Gastroesophageal sphincter (tissue), 4 donors: ENCODE data around the gene DISC1. TPM values are rescaled to one million over a fixed set of nuclear protein-coding genes. Genes with fewer than 3 reads are reported as not detected.
A peak's percentile ranks its signal among the peaks of the same experiment; 100 is the strongest.

Source experiments
- ATAC-seq: fragments of 150-250 bp; one replicate; pipeline ENCODE4 v1.9.1; 2016; ENCODE audit warnings: mild to moderate bottlenecking, moderate library complexity
- H3K27ac ChIP-seq, 4 donors: fragments of 200-600 bp; sonication (generic) in 3 of 4; 1 replicate in 3 of 4; 2 replicates in 1 of 4; pipeline ENCODE4 v1.5.1; 2016 to 2019
- H3K27me3 ChIP-seq: fragments of 200-600 bp; sonication (generic); one replicate; pipeline ENCODE4 v1.5.1; 2019
- H3K36me3 ChIP-seq, 2 donors: fragments of 200-600 bp; sonication (generic); one replicate each; pipeline ENCODE4 v1.5.1; 2019; ENCODE audit warnings: control low read depth in 1 of 2
- H3K4me1 ChIP-seq, 3 donors: fragments of 200-600 bp; sonication (generic); 1 replicate in 2 of 3; 2 replicates in 1 of 3; pipeline ENCODE4 v1.5.1; 2016 to 2019; ENCODE audit warnings: control low read depth in 2 of 3
- H3K4me3 ChIP-seq, 2 donors: fragments of 200-600 bp; sonication (generic); one replicate each; pipeline ENCODE4 v1.5.1; 2019; ENCODE audit warnings: mild to moderate bottlenecking in 1 of 2, moderate library complexity in 1 of 2
- H3K9me3 ChIP-seq, 3 donors: fragments of 200-600 bp; sonication (generic); one replicate each; pipeline ENCODE4 v1.5.1; 2017 to 2019; ENCODE audit warnings: control low read depth in 2 of 3
- EP300 ChIP-seq: sonication (generic); formaldehyde crosslinking; IDR thresholded peaks from one replicate; pipeline ENCODE4 v1.6.1; 2017; ENCODE audit warnings: antibody characterized with exemption, mild to moderate bottlenecking
- POLR2A ChIP-seq, 2 donors: fragments of 450-650 bp; IDR thresholded peaks; one replicate each; pipeline ENCODE4 v1.6.1; 2017; ENCODE audit warnings: antibody characterized with exemption in 2 of 2, mild to moderate bottlenecking in 2 of 2, moderate library complexity in 1 of 2
- POLR2AphosphoS5 ChIP-seq: sonication (generic); formaldehyde crosslinking; IDR thresholded peaks from one replicate; pipeline ENCODE4 v1.6.1; 2017; ENCODE audit warnings: antibody characterized with exemption
- WGBS, 2 donors: methylation state at CpG; one replicate each; pipeline ENCODE4 v1.1.5; 2018; ENCODE audit warnings: low coverage in 1 of 2; 5-methylcytosine and 5-hydroxymethylcytosine counted together
- total RNA-seq, 4 donors: library from RNA; depleted of rRNA; stranded (reverse); fragments of >200 nt; gene quantifications; one replicate each; pipeline ENCODE4 v1.1.0, GENCODE V29; 2016
- TF ChIP-seq, protein P1 (sequence below), 4 experiments: fragments of 200-600 bp in 2 of 4; fragments of 450-650 bp in 2 of 4; sonication (generic) in 1 of 4; IDR thresholded peaks; one replicate each; pipeline ENCODE4 v1.5.1; 2017 to 2019; ENCODE audit warnings: antibody characterized with exemption in 4 of 4, mild to moderate bottlenecking in 2 of 4, moderate library complexity in 2 of 4

DISC1 gene
- total RNA-seq, 4 donors from 2014 or later: 4.4 to 9.8 (median 6.8) TPM

DNA sequence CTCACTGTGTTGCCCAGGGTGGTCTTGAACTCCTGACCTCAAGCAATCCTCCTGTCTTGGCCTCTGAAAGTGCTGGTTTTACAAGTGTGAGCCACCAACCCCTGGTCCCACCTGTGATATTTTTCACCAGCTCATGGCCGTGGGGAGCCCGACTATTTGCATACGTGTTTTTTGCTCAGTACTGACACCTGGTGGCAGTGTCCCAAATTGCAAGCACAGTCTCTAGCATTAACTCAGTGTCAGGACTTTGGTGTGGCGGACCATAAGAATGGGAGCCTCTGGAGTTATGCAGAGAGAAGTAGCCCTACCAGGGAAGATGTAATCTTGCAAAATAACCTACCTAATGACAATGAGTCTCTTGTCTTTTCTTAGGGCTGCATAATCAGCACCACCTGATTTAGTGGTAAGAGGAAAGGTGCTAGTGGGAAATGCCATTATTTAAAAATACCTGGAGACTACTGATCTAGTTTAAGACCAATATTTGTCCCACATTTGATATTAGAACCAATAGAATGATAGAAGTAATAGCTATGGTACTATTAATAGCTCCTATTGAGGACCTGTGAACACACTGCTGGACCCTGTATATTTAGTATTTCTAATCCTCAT lies 305.4 kb downstream of the DISC1 start:
- ATAC-seq: no peak
- peaks cover 0 to 35% (median 4%) of the 10 kb centered on the region in 3 donors for H3K4me1 ChIP-seq
- no peak overlapping the region for H3K27ac ChIP-seq
- H3K9me3 ChIP-seq: peaks cover 0 to 5% (median 0%) of the 10 kb centered on the region in 3 donors
- no peak overlapping the region for H3K4me3 ChIP-seq
- no peaks in the 10 kb centered on the region for H3K36me3 ChIP-seq
- no peaks in the 10 kb centered on the region for H3K27me3 ChIP-seq
- 74 to 79% methylated on average over 3 to 4 of the region's 4 CpGs for WGBS, 2 donors
- TF ChIP-seq, protein P1, sequence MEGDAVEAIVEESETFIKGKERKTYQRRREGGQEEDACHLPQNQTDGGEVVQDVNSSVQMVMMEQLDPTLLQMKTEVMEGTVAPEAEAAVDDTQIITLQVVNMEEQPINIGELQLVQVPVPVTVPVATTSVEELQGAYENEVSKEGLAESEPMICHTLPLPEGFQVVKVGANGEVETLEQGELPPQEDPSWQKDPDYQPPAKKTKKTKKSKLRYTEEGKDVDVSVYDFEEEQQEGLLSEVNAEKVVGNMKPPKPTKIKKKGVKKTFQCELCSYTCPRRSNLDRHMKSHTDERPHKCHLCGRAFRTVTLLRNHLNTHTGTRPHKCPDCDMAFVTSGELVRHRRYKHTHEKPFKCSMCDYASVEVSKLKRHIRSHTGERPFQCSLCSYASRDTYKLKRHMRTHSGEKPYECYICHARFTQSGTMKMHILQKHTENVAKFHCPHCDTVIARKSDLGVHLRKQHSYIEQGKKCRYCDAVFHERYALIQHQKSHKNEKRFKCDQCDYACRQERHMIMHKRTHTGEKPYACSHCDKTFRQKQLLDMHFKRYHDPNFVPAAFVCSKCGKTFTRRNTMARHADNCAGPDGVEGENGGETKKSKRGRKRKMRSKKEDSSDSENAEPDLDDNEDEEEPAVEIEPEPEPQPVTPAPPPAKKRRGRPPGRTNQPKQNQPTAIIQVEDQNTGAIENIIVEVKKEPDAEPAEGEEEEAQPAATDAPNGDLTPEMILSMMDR (IDR thresholded peaks at IDR 0.05): peak in 3 of 4 experiments; percentile 8 to 26 (median 14)
- no peak for TF ChIP-seq EP300

DNA sequence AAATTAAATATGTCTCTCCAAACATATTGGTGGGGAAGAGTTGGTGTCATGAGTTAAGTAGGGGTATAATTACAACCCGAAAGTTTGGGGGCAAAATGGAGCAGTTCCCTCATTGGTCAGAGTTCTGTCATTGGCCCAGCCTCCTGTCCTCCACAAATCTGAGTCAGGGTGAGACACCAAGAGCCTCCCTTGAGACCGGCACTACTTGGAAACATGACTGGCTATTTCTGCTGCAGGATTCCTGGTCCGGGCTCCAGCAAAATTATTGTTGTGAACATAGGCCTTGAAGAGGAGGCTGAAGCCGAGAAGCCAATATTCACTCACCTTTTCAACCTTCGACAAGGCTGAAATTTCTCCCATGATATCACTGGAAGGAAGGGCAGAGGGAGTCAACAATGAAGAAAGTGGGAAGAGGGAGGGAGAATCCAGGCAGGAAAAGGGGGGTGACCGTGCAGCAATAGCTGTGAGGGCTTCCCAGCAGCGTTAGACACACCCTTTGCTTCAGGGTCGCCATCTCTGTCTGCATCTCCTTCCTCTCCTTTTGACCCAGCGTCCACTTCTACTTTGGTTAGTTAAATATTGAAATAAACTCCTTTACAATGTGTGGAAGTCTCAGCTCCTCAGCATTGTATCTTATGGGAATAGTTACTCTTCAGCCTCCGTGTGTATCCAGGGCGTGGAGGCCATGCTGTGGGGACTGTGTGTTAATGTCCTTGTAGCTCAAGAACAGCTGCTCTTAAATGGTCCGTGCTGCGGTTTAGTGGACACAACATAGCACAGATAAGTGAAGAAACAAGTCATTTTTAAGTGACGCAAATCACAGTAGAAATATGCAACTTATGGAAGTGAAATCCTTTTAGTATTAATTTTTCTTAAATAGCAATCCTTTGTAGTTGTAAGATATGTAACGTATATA lies 307.4 kb downstream of the DISC1 start:
- TF ChIP-seq POLR2AphosphoS5 (no peak), POLR2A (IDR thresholded peaks at IDR 0.05) (no peak), EP300 (no peak)
- TF ChIP-seq, protein P1 (IDR thresholded peaks at IDR 0.05): no peak
- Histone ChIP-seq H3K27ac (no peak overlapping the region), H3K36me3 (no peaks in the 10 kb centered on the region), H3K9me3 (peaks cover 0 to 5% (median 0%) of the 10 kb centered on the region in 3 donors), H3K27me3 (no peaks in the 10 kb centered on the region), H3K4me1 (peaks cover 0 to 44% (median 4%) of the 10 kb centered on the region in 3 donors), H3K4me3 (no peak overlapping the region)
- WGBS, 2 donors: 81 to 85% methylated on average over 9 to 13 of the region's 15 CpGs
- no peak for ATAC-seq

DNA sequence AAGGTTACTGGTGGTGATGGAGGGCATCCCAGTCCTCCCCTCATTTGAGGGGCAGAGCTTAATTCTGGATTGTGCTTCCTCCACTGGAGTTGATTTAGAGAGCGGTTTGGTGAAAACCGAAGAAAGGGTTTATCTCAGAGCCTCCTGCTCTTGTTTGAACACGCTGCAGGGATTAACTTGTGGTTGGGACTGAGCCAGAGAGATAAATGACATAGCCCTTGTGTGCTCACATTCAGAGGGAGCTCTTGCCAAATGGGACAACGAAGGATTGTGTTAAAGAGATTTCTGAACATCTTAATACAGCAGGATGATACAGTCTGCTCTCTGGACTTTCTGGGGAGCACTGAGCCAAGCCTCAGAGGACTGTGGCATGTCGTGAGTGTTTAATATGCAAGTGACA lies 308.2 kb downstream of the DISC1 start:
- Histone ChIP-seq H3K4me1 (peaks cover 0 to 38% (median 0%) of the 10 kb centered on the region in 3 donors), H3K9me3 (peaks cover 0 to 5% (median 0%) of the 10 kb centered on the region in 3 donors), H3K4me3 (no peak overlapping the region), H3K36me3 (no peaks in the 10 kb centered on the region), H3K27me3 (no peaks in the 10 kb centered on the region), H3K27ac (no peak overlapping the region)
- ATAC-seq: no peak
- TF ChIP-seq POLR2AphosphoS5 (no peak), POLR2A (IDR thresholded peaks at IDR 0.05) (no peak), EP300 (no peak)
- TF ChIP-seq, protein P1 (IDR thresholded peaks at IDR 0.05): no peak
- 24 to 30% methylated on average over 3 to 4 of the region's 5 CpGs for WGBS, 2 donors

DNA sequence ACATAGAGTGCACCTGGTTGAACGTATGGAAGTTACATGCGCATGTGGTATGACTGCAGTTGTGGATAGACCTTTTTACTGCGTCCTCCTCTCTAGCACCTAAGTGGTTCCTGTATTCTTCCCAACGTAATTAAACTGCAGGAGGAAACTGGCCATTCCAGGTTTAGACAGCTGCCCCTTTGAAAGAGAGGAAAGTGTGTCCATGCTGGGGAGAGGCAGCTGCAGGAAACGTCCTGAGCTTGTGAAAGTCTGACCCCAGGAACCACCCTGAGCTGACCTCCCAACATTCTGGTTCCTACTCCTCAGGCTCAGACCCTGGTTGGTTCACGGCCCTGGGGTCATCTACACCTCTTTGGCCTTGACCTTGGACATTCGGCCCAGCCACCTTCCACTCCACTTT lies 309.3 kb downstream of the DISC1 start:
- H3K9me3 ChIP-seq: peaks cover 0 to 5% (median 0%) of the 10 kb centered on the region in 3 donors
- 80 to 81% methylated on average over 5 to 7 of the region's 7 CpGs for WGBS, 2 donors
- peaks cover 0 to 28% (median 0%) of the 10 kb centered on the region in 3 donors for H3K4me1 ChIP-seq
- no peaks in the 10 kb centered on the region for H3K27me3 ChIP-seq
- TF ChIP-seq EP300: no peak
- TF ChIP-seq POLR2AphosphoS5: no peak
- TF ChIP-seq, protein P1 (IDR thresholded peaks at IDR 0.05): no peak
- no peak for TF ChIP-seq POLR2A (IDR thresholded peaks at IDR 0.05)
- no peak overlapping the region for H3K27ac ChIP-seq
- no peak overlapping the region for H3K4me3 ChIP-seq
- ATAC-seq: no peak
- H3K36me3 ChIP-seq: no peaks in the 10 kb centered on the region
